Endothelial cell (in vitro differentiated cells): ENCODE data around the gene BAIAP2. TPM values are rescaled to one million over a fixed set of nuclear protein-coding genes. Genes with fewer than 3 reads are reported as not detected.
A peak's percentile ranks its signal among the peaks of the same experiment; 100 is the strongest.

Source experiments
- DNase-seq: peaks from one replicate; pipeline ENCODE4 v3.0.0; 2021; ENCODE audit warnings: low spot score
- H3K27ac Mint-ChIP-seq: one replicate; pipeline ENCODE4 v1.8.0; 2021; ENCODE audit warnings: mixed read lengths, inconsistent platforms; ENCODE audit not compliant: unreplicated experiment
- H3K27me3 Mint-ChIP-seq: one replicate; pipeline ENCODE4 v1.8.0; 2021; ENCODE audit warnings: mild to moderate bottlenecking, moderate library complexity, mixed read lengths, inconsistent platforms; ENCODE audit not compliant: unreplicated experiment
- H3K36me3 Mint-ChIP-seq: one replicate; pipeline ENCODE4 v1.8.0; 2021; ENCODE audit warnings: mild to moderate bottlenecking, low read depth, mixed read lengths, inconsistent platforms; ENCODE audit not compliant: unreplicated experiment
- H3K4me1 Mint-ChIP-seq: one replicate; pipeline ENCODE4 v1.8.0; 2021; ENCODE audit warnings: mild to moderate bottlenecking, mixed read lengths, inconsistent platforms; ENCODE audit not compliant: unreplicated experiment
- H3K4me3 Mint-ChIP-seq: one replicate; pipeline ENCODE4 v1.8.0; 2021; ENCODE audit warnings: mild to moderate bottlenecking, mixed read lengths, inconsistent platforms; ENCODE audit not compliant: unreplicated experiment
- H3K9me3 Mint-ChIP-seq: one replicate; pipeline ENCODE4 v1.8.0; 2021; ENCODE audit warnings: mixed read lengths, inconsistent platforms; ENCODE audit not compliant: unreplicated experiment
- total RNA-seq: library from RNA; stranded (reverse); fragmentation: NEBNext Ultra II Directional; extraction: Animal tissue kit (Norgen Biotek cat#: 25700); gene quantifications from one replicate; pipeline ENCODE4 v1.2.1, GENCODE V29; 2021; ENCODE audit not compliant: unreplicated experiment
- TF ChIP-seq, protein P1 (sequence below): fragments of 200-600 bp; sonication (generic); IDR thresholded peaks from one replicate; pipeline ENCODE4 v1.5.0; 2021; ENCODE audit warnings: antibody characterized with exemption; ENCODE audit not compliant: unreplicated experiment

BAIAP2 gene
- total RNA-seq, 1 donor from 2014 or later, result 67.8 TPM

DNA sequence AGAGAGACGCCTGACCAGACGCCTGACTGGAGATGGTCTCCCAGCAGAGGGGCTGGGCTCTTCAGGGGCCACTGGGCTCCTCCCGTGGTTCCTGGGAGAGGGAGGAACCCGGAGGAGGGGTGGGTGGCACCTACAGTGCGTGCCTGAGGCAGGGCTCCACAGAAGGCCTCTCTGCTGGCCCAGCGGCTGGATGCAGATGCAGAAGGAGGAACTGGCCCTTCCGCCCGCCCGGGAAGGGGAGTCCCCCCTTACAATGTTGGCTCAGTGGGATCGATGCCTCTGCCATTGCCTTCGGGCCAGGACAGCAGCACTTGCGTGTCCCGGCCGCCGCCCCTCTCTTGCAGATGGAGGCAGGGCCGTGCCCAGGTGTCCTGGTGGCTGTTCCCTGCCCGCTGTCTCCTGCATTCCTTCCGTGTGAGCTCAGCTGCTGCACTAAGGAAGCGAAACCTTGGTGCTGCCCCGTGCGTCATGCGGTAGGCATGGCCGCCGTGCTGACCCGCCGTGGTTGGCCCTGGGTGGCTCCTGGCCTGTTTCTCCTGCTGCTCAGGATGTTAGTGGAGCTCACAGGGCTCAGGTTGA lies 15.1 kb downstream of the BAIAP2 start:
- TF ChIP-seq, protein P1, sequence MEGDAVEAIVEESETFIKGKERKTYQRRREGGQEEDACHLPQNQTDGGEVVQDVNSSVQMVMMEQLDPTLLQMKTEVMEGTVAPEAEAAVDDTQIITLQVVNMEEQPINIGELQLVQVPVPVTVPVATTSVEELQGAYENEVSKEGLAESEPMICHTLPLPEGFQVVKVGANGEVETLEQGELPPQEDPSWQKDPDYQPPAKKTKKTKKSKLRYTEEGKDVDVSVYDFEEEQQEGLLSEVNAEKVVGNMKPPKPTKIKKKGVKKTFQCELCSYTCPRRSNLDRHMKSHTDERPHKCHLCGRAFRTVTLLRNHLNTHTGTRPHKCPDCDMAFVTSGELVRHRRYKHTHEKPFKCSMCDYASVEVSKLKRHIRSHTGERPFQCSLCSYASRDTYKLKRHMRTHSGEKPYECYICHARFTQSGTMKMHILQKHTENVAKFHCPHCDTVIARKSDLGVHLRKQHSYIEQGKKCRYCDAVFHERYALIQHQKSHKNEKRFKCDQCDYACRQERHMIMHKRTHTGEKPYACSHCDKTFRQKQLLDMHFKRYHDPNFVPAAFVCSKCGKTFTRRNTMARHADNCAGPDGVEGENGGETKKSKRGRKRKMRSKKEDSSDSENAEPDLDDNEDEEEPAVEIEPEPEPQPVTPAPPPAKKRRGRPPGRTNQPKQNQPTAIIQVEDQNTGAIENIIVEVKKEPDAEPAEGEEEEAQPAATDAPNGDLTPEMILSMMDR, result no peak
- H3K27ac Mint-ChIP-seq, result no peak overlapping the region
- peaks cover 65% of the 10 kb centered on the region for H3K4me1 Mint-ChIP-seq
- DNase-seq, result no peak
- peak overlapping the region; percentile 37 for H3K4me3 Mint-ChIP-seq
- H3K9me3 Mint-ChIP-seq, result no peaks in the 10 kb centered on the region
- peaks cover 3% of the 10 kb centered on the region for H3K36me3 Mint-ChIP-seq
- H3K27me3 Mint-ChIP-seq, result peaks cover 12% of the 10 kb centered on the region

DNA sequence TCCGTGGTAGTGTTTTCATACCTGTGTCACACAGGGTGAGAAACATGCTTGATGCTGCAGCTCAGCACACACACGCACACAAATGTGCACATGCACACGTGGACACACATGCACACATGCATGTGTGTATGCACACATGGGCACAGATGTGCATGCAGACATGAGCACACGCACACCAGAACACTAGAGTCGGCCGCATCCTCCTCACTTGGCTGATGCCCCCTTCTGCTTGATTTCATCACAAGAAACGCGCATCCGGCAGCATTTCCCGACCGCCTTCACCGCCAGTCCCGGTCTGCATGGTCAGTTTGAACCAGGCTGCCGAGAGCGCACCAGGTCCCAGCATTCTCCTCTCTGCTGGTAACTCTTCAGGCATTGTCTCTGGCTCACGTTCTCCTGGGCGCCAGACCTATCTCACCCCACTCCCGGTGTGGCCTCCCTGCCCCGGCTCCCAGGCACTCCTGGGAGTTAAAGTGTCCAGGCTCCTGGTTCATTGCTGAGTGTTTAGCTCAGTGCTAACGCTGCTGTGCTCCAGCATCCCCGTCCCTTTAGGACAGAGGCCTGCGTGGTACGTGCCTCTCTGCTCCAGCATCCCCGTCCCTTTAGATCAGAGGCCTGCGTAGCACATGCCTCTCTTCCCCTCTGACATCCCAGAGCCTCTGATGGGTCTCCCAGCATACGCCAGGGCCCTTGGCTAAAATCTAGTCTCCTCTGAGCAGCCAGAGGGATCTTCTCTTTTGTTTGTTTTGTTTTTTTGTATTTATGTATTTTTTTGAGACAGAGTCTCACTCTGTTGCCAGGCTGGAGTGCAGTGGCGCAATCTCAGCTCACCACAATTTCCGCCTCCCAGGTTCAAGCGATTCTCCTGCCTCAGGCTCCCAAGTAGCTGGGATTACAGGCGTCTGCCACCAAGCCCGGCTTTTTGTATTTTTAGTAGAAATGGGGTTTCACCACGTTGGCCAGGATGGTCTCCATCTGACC lies 16.0 kb downstream of the BAIAP2 start:
- no peak for DNase-seq
- Mint-ChIP-seq H3K9me3 (no peaks in the 10 kb centered on the region), H3K27me3 (peaks cover 12% of the 10 kb centered on the region), H3K36me3 (peaks cover 3% of the 10 kb centered on the region), H3K4me1 (peaks cover 59% of the 10 kb centered on the region), H3K27ac (peak overlapping the region; percentile 18), H3K4me3 (peak overlapping the region; percentile 37)
- TF ChIP-seq, protein P1, result no peak

DNA sequence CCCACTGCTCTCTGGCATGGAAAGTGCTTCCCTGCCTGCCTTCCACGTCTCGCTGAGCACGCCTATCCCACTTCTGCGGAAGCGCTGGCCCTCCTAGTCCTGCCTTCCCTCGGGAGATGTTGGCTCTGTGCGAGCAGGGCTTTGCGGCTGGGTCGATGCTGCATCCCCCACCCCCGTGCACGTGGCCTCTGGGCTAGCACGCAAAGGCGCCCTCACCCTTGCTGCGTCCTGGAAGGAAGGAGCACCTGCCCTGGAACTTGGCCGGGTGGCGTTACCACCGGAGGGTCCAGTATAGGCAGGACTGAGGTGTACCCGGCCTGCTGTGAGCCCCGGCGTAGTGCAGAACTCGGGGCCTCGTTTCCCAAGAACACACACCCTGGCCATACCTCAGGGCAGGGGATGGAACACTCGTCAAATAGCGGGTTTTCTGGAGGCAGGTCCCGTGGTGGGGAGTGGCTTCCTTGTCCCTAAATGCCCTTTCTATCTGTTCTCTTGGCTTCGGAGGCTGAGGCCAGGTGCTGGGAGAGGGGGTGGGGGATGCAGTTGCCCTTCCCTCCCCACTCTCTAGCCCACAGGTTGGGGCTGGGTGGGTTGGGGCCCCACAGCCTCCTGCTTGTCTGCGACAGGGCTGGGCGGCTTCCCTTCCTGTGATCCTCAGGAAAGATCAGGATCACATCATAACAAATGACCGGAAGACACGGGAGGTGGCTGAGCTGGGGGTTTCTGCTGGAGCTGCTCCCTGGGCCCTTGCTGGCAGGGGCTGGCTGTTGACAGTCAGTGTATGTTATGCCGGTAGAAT lies 17.4 kb downstream of the BAIAP2 start:
- Mint-ChIP-seq H3K36me3 (peaks cover 3% of the 10 kb centered on the region), H3K4me3 (peak overlapping the region; percentile 54), H3K27ac (peak overlapping the region; percentile 81), H3K4me1 (peaks cover 56% of the 10 kb centered on the region), H3K27me3 (peaks cover 5% of the 10 kb centered on the region), H3K9me3 (no peaks in the 10 kb centered on the region)
- TF ChIP-seq, protein P1, result no peak
- peak; percentile 33 for DNase-seq

DNA sequence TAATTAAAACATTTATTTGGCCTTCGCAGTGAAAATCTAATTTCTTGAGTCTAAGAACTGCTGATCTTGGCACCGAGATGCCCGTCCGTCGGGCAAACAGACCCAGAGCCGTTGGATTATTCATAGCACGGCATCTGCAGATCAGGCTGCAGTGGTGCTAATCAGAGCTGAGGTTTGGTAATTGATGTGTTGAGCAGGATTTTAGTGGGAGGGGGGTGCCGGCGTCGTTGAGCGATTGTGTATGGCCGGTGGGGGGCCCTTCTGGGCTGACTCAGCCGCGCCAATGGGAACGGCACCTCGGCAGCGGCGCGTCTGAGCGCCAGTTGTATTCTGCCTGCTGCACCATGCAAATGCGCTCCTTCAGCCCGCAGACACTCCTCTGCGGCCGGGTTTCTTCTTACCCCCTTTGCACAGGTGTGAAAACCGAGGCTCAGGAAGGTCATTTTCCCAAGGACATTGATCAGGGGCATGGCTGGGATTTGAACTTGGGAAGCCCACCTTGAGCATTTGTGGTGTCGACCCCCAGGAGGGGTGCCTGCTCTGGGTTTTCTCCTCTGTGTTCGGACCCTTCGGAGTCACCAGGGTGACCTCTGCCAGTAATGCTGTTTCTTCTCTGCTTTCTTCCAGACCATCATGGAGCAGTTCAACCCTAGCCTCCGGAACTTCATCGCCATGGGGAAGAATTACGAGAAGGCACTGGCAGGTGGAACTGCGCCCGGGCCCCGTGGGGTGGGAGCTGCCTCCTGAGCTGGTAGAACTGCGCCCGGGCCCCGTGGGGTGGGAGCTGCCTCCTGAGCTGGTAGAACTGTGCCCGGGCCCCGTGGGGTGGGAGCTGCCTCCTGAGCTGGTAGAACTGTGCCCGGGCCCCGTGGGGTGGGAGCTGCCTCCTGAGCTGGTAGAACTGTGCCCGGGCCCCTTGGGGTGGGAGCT lies 18.4 kb downstream of the BAIAP2 start:
- Mint-ChIP-seq H3K27me3 (peaks cover 2% of the 10 kb centered on the region), H3K4me1 (peaks cover 51% of the 10 kb centered on the region), H3K4me3 (peak overlapping the region; percentile 54), H3K27ac (peak overlapping the region; percentile 81), H3K9me3 (no peaks in the 10 kb centered on the region), H3K36me3 (peaks cover 3% of the 10 kb centered on the region)
- TF ChIP-seq, protein P1, result no peak
- DNase-seq, result no peak
